PC-3 (cell line): Measurements from ENCODE around the gene PRR30.

Experiments
- CTCF ChIP-seq: fragments of 300-600 bp; sonication (generic); conservative IDR thresholded peaks from 2 replicates; pipeline ENCODE4 v1.5.1; 2017; ENCODE audit warnings: antibody characterized with exemption, low read depth, mild to moderate bottlenecking, low read length
- EZH2 ChIP-seq: fragments of 300-600 bp; sonication (generic); IDR thresholded peaks from one replicate; pipeline ENCODE4 v1.6.1; 2017; ENCODE audit warnings: antibody characterized with exemption, mild to moderate bottlenecking, low read length; ENCODE audit not compliant: unreplicated experiment

- TF ChIP-seq CTCF (no peak), EZH2 (no peak)
Measured at GRCh38 chr2:27091746-27092695, 47.2 kb downstream of the PRR30 start.
